Measurements from ENCODE around the gene ENSA. TPM values are rescaled to one million over a fixed set of nuclear protein-coding genes. Genes with fewer than 3 reads are reported as not detected.
A peak's percentile ranks its signal among the peaks of the same experiment; 100 is the strongest.
"Not testable (repeated sequence)": the region's sequence is repeated elsewhere in the genome, so short reads cannot be mapped to it uniquely, and the experiment has no call there.

Gene ENSA
- total RNA-seq, 1 donor = 66.6 TPM

- no peaks in the 10 kb centered on the region for H3K27me3 ChIP-seq (ENCODE audit: insufficient read depth, low read length)
- no peaks in the 10 kb centered on the region for H4K20me1 ChIP-seq (ENCODE audit: insufficient read depth, low read length)
- no peaks in the 10 kb centered on the region for H3K9me3 ChIP-seq (ENCODE audit: low read depth, low read length)
- no peak for TF ChIP-seq CTCF (IDR thresholded peaks at IDR 0.05; ENCODE audit: extremely low read depth, low read depth, low read length)
- H3K4me3 ChIP-seq (ENCODE audit: insufficient read depth, low read length) = no peak overlapping the region
- H2AFZ ChIP-seq (ENCODE audit: low read length) = no peak overlapping the region
- no peaks in the 10 kb centered on the region for H3K4me1 ChIP-seq (ENCODE audit: insufficient read depth, low read length)
- no peak overlapping the region for H3K27ac ChIP-seq (ENCODE audit: low read depth, low read length)
- no peak overlapping the region for H3K4me2 ChIP-seq (ENCODE audit: insufficient read depth, low read length)
- no peaks in the 10 kb centered on the region for H3K36me3 ChIP-seq (ENCODE audit: insufficient read depth, low read length)
- H3K79me2 ChIP-seq (ENCODE audit: insufficient read depth, low read length) = no peaks in the 10 kb centered on the region
- DNase-seq (ENCODE audit: insufficient read length, low spot score, missing footprints) = no peak
Measured at GRCh38 chr1:150596976-150597375, 32.4 kb downstream of the ENSA start.

- Histone ChIP-seq H3K4me1 (ENCODE audit: insufficient read depth, low read length) (no peaks in the 10 kb centered on the region), H3K79me2 (ENCODE audit: insufficient read depth, low read length) (no peaks in the 10 kb centered on the region), H3K4me2 (ENCODE audit: insufficient read depth, low read length) (no peak overlapping the region), H3K9me3 (ENCODE audit: low read depth, low read length) (no peaks in the 10 kb centered on the region), H2AFZ (ENCODE audit: low read length) (no peak overlapping the region), H3K27ac (ENCODE audit: low read depth, low read length) (no peak overlapping the region), H4K20me1 (ENCODE audit: insufficient read depth, low read length) (no peaks in the 10 kb centered on the region), H3K27me3 (ENCODE audit: insufficient read depth, low read length) (no peaks in the 10 kb centered on the region), H3K36me3 (ENCODE audit: insufficient read depth, low read length) (no peaks in the 10 kb centered on the region), H3K4me3 (ENCODE audit: insufficient read depth, low read length) (no peak overlapping the region)
- DNase-seq (ENCODE audit: insufficient read length, low spot score, missing footprints) = no peak
- no peak for TF ChIP-seq CTCF (IDR thresholded peaks at IDR 0.05; ENCODE audit: extremely low read depth, low read depth, low read length)
Measured at GRCh38 chr1:150596095-150596892, 33.1 kb downstream of the ENSA start.

- Histone ChIP-seq H3K36me3 (ENCODE audit: insufficient read depth, low read length) (peaks cover 14% of the 10 kb centered on the region), H3K9me3 (ENCODE audit: low read depth, low read length) (no peaks in the 10 kb centered on the region), H2AFZ (ENCODE audit: low read length) (no peak overlapping the region), H3K4me3 (ENCODE audit: insufficient read depth, low read length) (no peak overlapping the region), H3K79me2 (ENCODE audit: insufficient read depth, low read length) (peaks cover 31% of the 10 kb centered on the region), H3K27ac (ENCODE audit: low read depth, low read length) (no peak overlapping the region), H3K4me1 (ENCODE audit: insufficient read depth, low read length) (peaks cover 7% of the 10 kb centered on the region), H3K27me3 (ENCODE audit: insufficient read depth, low read length) (no peaks in the 10 kb centered on the region), H4K20me1 (ENCODE audit: insufficient read depth, low read length) (peaks cover 18% of the 10 kb centered on the region), H3K4me2 (ENCODE audit: insufficient read depth, low read length) (no peak overlapping the region)
- TF ChIP-seq CTCF (IDR thresholded peaks at IDR 0.05; ENCODE audit: extremely low read depth, low read depth, low read length) = no peak
- DNase-seq (ENCODE audit: insufficient read length, low spot score, missing footprints) = peak; percentile 76
Measured at GRCh38 chr1:150582371-150582770, 47.0 kb downstream of the ENSA start.

- H3K27me3 ChIP-seq (ENCODE audit: insufficient read depth, low read length); DNase-seq (ENCODE audit: insufficient read length, low spot score, missing footprints); H3K4me3 ChIP-seq (ENCODE audit: insufficient read depth, low read length); H3K4me1 ChIP-seq (ENCODE audit: insufficient read depth, low read length); H3K9me3 ChIP-seq (ENCODE audit: low read depth, low read length); H3K4me2 ChIP-seq (ENCODE audit: insufficient read depth, low read length); H2AFZ ChIP-seq (ENCODE audit: low read length); H3K27ac ChIP-seq (ENCODE audit: low read depth, low read length): not testable (repeated sequence)
- Histone ChIP-seq H3K79me2 (ENCODE audit: insufficient read depth, low read length) (peaks cover 35% of the 10 kb centered on the region), H4K20me1 (ENCODE audit: insufficient read depth, low read length) (peaks cover 22% of the 10 kb centered on the region), H3K36me3 (ENCODE audit: insufficient read depth, low read length) (peaks cover 18% of the 10 kb centered on the region)
Measured at GRCh38 chr1:150581962-150582361, 47.5 kb downstream of the ENSA start.

GRCh38 chr1:150581437-150581836 is 48.0 kb downstream of the ENSA start:
- H3K9me3 ChIP-seq (ENCODE audit: low read depth, low read length); DNase-seq (ENCODE audit: insufficient read length, low spot score, missing footprints); H3K4me3 ChIP-seq (ENCODE audit: insufficient read depth, low read length); H2AFZ ChIP-seq (ENCODE audit: low read length); H3K27ac ChIP-seq (ENCODE audit: low read depth, low read length); H3K27me3 ChIP-seq (ENCODE audit: insufficient read depth, low read length); H3K4me1 ChIP-seq (ENCODE audit: insufficient read depth, low read length); H3K4me2 ChIP-seq (ENCODE audit: insufficient read depth, low read length): not testable (repeated sequence)
- peaks cover 41% of the 10 kb centered on the region for H3K79me2 ChIP-seq (ENCODE audit: insufficient read depth, low read length)
- peaks cover 24% of the 10 kb centered on the region for H3K36me3 ChIP-seq (ENCODE audit: insufficient read depth, low read length)
- peaks cover 27% of the 10 kb centered on the region for H4K20me1 ChIP-seq (ENCODE audit: insufficient read depth, low read length)

GRCh38 chr1:150580966-150581365 is 48.4 kb downstream of the ENSA start:
- not testable (repeated sequence) for H3K4me2 ChIP-seq (ENCODE audit: insufficient read depth, low read length); DNase-seq (ENCODE audit: insufficient read length, low spot score, missing footprints); H2AFZ ChIP-seq (ENCODE audit: low read length); H3K4me3 ChIP-seq (ENCODE audit: insufficient read depth, low read length); H3K27me3 ChIP-seq (ENCODE audit: insufficient read depth, low read length); H3K9me3 ChIP-seq (ENCODE audit: low read depth, low read length); H3K27ac ChIP-seq (ENCODE audit: low read depth, low read length)
- Histone ChIP-seq H3K79me2 (ENCODE audit: insufficient read depth, low read length) (peaks cover 45% of the 10 kb centered on the region), H4K20me1 (ENCODE audit: insufficient read depth, low read length) (peaks cover 32% of the 10 kb centered on the region), H3K36me3 (ENCODE audit: insufficient read depth, low read length) (peaks cover 28% of the 10 kb centered on the region), H3K4me1 (ENCODE audit: insufficient read depth, low read length) (peaks cover 11% of the 10 kb centered on the region)
